IPS-NIHi11 (cell line): ENCODE results near the gene PBX4.

Experiments
- DNase-seq: peaks from one replicate; pipeline ENCODE4 v3.0.0; 2012; ENCODE audit warnings: mixed read lengths, low spot score

Gene PBX4

DNA sequence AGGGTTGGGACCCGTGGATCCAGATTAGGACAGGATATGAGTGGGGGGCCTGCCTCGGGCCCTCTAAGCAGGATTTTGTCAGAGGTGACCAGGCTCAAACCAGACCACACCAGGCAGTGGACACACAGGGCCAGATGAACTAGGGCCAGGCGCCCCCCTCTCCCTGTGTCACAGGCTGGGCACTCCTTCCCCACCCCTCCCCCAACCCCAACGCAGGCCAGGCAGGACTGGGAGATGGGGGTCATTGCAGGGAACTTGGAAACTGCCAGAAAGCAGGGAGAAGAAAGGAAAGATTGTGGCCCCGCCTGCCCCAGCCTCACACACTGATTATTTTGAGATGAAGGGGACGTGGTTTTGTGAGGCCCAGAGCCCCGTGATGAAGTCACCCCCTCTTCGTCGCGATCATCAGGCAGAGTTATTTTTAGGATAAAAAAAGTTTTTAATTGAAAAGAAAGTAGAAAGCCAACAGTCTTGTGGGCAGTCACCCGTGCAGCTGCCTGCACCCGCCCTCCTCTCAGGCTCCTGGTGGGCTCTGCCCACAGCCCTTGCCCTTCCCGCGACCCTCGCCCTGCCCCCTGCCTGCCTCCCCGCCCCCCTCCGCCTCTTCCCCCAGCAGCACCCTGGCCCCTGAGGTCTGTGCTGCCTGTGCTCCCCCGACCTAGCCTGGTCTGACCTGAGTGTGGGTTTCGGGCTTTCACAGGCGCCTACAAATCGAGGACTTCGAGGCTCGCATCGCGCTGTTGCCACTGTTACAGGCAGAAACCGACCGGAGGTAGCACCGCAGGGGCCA is 91.7 kb downstream of the PBX4 start:
- DNase-seq: no peak

DNA sequence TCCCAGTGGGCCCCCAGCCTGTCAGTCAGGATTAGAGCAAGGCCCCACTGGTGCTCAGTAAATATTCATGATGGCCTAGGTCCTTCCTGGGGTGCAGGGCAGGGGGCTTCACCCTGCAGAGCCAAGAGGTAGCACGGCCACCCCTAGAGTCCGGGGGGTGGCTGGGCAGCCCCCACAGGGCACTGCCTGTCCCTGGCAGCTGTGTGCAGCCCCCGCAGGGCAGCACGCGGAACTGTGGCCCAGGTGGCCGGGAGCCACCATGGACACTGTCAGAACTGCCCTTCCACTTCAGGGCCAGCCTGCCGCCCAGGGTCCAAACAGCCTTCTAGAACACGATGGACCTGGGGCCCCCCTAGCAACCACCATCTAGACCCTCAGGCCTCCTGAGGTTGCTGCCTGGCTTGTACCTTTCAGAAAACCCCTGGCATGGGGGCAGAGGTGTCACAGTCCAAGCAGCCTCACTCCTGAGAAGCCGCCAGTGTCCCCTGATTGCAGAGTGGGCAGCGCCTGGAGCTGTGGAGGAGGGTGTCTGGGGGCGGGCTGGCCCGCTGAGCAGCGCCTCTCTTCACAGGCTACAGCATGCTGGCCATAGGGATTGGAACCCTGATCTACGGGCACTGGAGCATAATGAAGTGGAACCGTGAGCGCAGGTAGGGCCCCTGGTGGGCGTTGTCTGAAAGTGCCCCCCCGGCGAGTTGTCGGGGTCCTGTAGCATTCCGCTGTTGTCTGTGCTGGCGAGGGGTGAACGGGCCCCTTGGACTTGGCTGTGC is 92.7 kb downstream of the PBX4 start:
- DNase-seq: no peak

DNA sequence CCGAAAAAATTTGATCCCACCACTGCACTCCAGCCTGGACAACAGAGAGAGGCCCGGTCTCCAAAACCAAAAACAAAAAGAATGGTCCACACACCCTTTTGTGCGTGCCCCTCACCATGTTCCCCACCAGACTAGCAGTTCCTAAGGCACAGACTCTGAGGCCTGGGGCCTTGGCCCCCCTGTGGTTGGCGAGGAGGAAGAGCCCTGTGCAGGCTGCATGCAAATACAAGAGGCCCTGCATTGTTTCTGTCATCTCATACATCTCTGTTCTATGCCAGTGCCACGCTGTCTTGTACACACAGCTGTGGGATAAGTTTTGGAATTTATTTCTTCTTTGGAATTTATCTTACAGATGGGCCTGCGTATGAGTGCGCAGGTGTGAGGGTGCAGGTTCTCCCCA is 94.4 kb downstream of the PBX4 start:
- DNase-seq: no peak

DNA sequence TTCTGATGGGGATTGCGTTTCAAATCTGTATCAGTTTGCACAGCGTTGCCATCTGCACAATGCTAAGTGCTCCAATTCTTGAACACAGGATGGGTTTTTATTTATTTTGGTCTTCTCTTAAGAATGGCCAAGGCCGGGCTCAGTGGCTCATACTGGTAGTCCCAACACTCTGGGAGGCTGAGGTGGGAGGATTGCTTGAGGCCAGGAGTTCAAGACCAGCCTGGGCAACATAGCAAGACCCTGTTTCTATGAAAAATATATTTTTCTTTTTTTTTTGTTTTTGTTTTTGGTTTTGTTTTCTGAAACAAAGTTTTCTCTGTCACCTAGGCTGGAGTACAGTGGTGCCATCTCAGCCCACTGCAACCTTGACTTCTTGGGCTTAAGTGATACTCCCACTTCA is 95.3 kb downstream of the PBX4 start:
- no peak for DNase-seq

DNA sequence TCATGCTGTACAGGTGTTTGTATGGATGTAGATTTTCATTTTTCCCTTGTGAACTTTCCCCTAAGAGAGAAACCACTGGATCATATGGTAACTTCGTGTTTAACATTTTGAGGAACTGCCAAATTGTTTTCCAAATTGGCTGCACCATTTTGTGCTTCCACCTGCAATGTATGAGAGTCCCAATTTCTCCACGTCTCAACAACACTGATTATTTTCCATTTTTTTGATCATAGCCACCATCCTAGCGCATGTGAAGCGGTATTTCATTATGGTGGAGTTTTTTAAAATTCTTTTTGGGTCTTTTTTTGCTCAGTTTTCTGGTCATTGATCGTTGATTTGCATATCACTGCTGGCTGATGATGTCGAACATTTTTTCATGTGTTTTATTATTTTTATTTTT is 97.5 kb downstream of the PBX4 start:
- DNase-seq: no peak

DNA sequence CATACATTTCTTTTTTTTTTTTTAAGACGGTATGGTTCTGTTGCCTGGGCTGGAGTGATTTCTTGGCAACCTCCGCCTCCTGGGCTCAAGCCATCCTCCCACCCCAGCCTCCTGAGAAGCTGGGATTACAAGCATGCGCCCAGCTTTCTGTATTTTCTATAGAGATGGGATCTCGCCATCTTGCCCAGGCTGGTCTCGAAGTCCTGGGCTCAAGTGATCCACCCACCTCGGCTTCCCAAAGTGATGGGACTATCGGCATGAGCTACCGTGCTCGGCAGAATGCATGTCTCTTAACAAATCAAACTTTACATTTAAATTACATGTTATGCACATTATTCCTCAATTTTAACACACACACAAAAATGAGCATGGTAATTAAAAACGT is 101.3 kb downstream of the PBX4 start:
- no peak for DNase-seq

DNA sequence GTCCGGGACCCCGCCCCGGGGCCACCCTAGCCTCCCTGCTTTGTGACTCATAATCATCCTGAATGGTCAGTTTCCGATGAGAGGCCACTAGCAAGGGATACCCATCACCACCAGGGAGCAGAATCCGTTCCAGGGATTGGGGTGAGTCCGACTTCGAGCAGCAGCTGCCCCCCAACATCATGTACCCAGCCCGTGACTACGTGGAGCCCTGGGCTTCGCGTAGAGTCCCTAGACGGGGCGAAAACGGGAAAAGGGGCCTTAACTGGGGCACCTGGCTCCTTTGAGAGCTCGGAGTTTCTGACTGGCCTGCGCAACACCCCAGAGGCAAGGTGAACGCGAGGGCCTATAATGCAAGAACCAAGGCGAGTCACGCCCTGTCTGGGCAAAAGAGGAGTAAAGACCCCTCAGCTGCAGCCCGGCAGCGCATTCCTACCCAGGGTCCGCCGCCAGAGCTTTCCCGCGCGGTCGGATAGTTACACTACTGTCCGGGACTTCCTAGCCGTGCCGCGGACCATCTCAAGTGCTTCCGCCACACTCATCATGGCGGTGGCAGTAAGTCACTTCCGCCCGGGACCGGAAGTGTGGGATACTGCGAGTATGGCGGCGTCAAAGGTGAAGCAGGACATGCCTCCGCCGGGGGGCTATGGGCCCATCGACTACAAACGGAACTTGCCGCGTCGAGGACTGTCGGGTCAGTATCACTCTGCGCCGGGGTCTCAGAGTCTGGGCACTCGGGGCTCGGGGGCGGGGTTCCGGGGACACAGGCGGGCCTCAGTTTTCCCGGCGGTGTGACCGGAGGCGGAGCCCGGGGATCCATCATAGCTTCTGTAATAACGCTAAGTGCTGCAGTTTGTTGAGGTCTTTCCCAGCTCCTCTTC is 102.6 kb downstream of the PBX4 start, which contains the start of gene NDUFA13:
TSS of gene NDUFA13 (plus strand) at position 584 of the 878 bp plus-strand sequence. CDS start at position 598, 14 bp downstream.
- DNase-seq: peak; percentile 93

DNA sequence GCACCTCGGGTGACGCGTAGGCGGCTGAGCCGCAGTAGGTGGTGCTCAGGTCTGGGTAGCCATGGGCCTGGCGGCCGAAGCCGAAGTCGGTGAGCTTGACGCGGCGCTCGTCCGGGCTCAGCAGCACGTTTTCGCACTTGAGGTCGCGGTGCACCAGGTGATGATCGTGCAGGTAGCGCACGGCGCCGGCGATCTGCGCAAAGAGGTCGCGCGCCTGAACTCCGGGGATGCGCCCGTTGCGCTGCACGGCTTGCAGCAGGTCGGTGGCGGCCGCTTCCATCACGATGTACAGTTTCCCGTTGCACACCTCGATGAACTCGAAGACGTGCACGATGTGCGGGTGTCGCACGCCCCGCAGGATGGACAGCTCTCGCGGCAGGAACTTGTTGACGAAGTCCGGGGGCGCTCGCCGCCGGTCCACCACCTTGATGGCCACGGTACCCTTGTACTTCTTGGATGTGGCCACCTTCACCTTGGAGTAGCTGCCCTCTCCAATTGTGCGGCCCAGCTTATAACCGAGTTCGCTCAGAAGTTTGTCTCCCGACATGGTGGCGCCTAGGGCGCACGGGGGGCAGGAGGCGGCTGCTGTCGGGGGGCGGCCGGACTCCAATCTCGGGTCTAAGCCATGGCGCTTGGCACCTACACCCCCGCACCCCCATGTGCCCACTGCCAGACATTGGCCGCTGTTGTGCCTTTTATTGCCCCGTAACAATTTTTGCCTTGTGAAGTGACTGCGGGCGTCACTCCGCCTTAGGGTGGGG is 103.4 kb downstream of the PBX4 start, which contains the start of gene TSSK6:
TSS of gene TSSK6 (minus strand) at position 668 of the 761 bp plus-strand sequence. CDS start at position 547, 121 bp downstream.
- DNase-seq: no peak

DNA sequence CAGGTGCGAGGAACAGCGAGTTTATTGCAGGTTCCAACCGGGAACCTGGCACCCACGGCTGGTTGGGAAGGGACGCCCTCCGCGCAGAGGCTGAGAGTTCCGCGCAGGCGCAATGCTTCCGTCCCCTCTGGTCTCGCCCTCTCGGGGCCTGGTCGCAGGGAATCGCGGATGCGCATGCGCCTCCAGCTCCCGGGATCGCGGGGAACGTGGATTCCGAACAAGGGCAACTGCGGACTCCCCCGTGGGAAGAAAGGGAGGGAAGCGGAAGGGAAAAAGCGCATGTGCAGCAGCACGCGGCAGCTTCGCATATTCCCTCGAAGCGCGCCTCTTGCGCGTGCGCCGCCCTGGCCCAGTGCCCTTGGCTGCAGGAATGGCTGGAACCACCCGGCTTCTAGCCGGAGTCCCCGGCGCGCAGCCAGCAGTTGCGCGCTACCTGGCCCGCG is 104.3 kb downstream of the PBX4 start:
- DNase-seq: no peak

DNA sequence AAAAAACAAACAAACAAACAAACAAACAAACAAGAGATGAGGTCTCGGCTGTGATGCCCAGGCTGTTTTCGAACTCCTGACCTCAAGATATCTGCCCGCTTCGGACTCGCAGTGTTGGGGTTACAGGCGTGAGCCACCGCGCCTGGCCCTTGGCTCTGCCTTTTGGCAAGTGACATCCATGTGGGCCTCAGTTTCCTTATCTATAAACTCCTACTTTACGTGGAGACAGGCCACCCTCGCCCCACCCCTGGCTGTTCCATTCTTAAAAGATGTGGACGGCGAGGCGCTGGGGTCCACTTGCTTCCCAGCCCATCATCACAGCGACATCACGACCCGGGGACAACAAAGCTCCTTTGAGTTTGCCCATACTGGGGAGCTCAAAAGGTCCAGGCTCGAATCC is 104.8 kb downstream of the PBX4 start:
- no peak for DNase-seq
